Dermis microvascular lymphatic vessel endothelial cell (primary cell): ENCODE results near the gene ACOXL. TPM values are rescaled to one million over a fixed set of nuclear protein-coding genes. Genes with fewer than 3 reads are reported as not detected.

Source experiments
- DNase-seq, 2 donors: peaks; one replicate each; pipeline versions ENCODE4 v3.0.0 to v3.0.0-alpha.2; 2010; ENCODE audit warnings: low read depth in 2 of 2
- total RNA-seq: library from RNA; depleted of rRNA; stranded (reverse); fragments of >200 nt; gene quantifications from 2 replicates; pipeline ENCODE4 v1.2.1, GENCODE V29; 2014

Gene ACOXL
- total RNA-seq, 1 donor from 2014 or later, result not detected

- no peak for DNase-seq
Measured at GRCh38 chr2:111111101-111111755, 378.9 kb downstream of the ACOXL start.

DNA sequence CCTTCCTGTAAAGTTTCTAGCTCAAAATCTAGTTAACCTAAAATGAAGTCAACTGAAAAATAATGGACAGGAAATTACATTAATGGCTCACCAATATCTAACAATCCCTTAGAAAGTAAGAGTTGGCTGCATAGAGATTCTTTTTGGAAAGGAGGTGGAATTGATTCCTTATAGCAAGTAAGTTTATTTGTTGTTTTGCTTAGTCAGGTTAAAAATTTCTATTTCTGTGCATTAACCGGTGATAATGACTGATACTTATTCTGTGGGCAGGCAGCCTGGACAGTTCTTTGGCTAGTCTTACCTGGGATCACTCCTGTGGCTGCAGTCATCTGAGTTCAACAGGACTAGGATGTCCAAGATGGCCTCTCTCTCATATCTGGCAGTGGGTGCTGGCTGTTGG, 381.5 kb downstream of the ACOXL start:
- no peak for DNase-seq

DNA sequence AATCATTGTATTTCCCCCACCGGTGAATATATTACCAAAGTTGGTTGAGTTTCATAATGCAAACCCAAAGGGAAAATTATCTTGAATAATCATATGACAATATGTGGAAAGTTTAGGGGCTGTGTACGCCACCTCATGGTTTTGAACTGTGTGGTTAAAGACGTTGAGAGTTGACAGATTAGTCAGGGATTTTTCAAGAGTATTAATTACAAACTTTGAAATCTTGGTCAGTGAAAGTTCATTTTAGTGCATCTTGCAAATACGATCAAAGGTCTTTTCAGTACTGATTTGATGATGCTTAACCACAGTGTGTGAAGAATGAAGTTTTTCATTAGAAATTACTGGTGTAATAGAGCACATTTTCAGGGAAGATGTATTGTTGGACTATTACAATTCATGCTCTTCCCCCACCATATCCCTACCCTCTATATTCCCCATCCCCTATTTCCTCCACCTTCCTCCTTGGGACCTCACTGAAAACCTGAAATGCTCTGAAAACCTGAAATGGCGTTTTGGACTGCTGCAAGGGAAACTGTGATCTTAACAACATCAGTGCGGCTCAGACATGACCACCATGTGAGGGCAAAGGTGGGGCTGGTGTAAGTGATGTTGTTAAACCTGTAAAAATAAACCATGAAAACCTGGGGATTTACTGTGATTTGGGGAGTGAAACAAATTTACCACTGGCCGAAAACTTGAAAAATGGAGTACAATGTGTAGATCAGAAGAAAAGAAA, 383.8 kb downstream of the ACOXL start:
- no peak for DNase-seq

DNA sequence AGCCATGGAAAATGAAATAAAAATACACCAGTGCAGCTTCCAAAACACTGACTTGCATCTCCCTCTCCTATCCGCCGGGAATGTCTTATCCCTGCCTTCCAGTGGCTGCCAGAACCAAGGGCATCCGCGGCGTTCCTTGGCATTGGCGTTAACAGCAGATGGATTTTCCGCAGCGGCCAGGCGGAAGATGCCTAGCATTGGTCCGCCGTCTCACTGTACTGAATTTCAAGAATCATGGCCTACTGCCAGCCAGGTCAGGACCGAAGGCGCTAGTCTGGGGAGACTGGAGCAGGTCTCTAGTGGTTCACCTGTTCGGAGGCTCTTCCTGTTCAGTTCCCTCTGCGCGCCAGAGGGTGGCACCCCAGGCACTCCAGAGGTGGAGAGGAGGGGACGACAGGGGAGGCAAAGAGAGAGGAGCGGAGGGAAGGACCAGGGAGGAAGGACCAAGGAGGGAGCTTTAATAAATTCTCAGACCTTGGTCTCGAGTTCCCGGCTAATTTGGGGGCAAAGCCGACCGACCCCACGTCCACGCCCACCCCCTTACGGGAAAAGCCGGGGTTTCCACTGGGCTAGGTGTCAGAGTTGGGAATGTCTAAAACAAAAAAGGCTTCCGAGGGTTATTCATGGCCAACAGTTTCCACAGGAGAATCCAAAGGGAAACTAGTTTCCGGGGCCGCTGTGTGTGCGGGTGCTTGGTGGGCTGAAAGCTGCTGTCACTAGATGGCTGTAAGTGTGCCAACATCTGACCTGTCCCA, 384.6 kb downstream of the ACOXL start:
- DNase-seq, result peak in 1 of 2 donors; percentile 73

GRCh38 chr2:111117598-111118480, 385.5 kb downstream of the ACOXL start:
- DNase-seq, result peak in 1 of 2 donors; percentile 55

DNA sequence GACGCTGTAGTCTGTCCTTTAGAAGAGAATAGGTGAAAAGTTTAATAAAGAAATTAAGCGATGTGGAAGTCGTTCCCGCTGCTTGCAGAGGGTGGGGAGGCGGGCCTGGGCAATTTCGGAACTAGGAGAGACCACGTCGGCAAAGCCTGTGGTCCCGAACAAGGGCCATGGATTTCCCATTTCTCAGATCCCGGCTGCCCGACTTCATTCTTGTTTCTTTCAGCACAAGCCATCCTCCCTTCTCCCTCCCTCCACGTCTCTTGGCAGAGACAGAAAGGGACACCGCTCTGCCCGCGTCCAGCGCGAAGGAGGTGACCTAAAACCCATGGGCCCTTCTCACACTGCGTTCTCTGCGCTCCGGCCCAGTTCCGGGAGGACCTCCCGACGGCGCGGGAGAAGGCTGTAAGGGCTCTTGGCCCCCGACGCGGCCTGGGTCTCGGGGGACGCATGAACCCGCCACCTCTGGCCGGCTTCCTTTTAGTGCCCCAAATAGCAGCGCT, 386.2 kb downstream of the ACOXL start:
- no peak for DNase-seq

GRCh38 chr2:111118981-111119821, 386.8 kb downstream of the ACOXL start:
- DNase-seq, result no peak

DNA sequence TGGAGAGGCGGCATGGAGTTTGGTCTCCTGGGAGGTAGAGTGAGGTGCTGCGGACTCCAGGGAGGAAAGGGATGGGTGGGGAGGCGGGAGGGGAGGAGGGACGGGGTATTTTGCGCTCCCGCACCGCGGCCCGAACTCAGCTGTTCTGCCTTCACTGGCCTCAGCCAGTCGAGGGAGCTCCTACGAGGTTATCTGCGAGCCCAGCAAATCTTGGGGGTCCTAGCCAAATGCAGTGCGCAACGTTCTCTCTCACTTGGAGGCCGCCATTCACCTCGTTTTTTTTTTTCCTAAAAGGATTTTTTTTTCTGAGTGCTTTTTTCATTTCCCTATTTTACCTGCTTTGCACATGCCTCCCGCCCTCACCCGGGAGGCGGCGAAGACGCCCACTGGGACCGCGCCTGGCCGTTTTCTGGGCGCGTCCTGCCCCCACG, 387.5 kb downstream of the ACOXL start:
- DNase-seq, result no peak

DNA sequence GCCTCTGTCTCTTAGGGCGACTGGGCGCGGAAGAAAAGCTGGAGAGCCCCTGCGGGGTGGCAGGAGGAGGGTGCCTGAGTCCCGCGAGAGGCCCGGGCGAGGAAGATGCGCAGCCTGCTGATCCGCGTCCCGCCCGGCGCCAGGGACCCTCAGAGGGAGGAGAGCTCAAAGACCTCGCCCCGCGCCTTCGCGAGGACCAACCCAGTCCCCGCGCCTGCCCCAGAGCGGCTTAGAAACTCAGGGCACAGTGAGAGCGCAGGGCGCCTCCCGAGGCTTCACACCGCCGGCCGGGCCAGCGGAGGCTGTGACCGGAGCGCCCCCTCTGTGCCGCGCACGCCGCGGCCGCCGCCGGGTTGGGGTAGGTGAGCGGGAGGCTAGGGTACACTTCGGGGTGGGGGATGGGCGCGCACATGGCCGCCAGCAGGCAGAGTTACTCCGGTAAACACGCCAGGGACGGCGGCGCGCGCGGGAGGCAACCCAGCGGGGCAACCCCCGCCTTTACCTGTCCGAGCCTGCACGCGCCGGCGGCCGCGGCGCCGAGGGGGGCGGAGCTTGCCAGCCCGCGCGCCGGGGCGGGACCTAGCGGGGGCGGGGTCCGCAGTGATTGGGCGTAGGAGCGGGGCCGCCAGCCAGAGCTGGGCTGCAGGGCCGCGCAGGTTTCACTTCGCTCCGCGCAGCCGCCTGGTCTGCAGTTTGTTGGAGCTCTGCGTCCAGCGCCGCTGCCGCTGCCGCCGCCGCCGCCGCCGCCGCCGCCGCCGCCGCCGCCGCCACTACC, 388.1 kb downstream of the ACOXL start, which contains the start of gene BCL2L11:
Gene BCL2L11 (plus strand): TSS at position 662 of the 775 bp plus-strand sequence. CDS start 2,832 bp downstream, outside the sequence.
- peak; percentile 81 to 95 for DNase-seq

GRCh38 chr2:111121028-111121827, 388.9 kb downstream of the ACOXL start:
- peak in 1 of 2 donors; percentile 39 for DNase-seq

GRCh38 chr2:111121828-111122630, 389.7 kb downstream of the ACOXL start:
- peak; percentile 72 to 92 for DNase-seq

GRCh38 chr2:111122631-111123421, 390.5 kb downstream of the ACOXL start:
- DNase-seq, result peak; percentile 85 to 93

DNA sequence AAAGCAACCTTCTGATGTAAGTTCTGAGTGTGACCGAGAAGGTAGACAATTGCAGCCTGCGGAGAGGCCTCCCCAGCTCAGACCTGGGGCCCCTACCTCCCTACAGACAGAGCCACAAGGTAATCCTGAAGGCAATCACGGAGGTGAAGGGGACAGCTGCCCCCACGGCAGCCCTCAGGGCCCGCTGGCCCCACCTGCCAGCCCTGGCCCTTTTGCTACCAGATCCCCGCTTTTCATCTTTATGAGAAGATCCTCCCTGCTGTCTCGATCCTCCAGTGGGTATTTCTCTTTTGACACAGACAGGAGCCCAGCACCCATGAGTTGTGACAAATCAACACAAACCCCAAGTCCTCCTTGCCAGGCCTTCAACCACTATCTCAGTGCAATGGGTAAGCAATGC, 391.4 kb downstream of the ACOXL start:
- DNase-seq, result no peak

DNA sequence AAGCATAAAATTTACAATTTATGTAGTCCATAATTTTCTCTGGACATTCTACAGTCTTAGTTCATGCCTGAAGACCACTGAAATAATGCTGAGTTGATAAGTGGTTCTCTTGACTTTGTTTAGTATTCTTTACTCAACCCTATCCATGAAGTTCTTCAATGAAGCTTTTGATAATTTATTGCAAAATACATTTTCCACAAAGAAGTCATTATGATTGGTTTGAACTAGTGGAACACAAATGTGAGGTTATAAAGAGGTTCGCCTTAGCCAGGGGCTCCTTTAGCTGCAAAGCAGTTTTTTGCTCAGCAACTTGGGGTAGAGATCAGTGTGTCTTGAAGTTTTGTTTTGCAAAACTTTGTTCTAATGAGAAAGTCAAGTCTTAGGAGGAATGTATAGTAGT, 394.2 kb downstream of the ACOXL start:
- DNase-seq, result no peak

- no peak for DNase-seq
Measured at GRCh38 chr2:111127351-111127750, 395.0 kb downstream of the ACOXL start.

DNA sequence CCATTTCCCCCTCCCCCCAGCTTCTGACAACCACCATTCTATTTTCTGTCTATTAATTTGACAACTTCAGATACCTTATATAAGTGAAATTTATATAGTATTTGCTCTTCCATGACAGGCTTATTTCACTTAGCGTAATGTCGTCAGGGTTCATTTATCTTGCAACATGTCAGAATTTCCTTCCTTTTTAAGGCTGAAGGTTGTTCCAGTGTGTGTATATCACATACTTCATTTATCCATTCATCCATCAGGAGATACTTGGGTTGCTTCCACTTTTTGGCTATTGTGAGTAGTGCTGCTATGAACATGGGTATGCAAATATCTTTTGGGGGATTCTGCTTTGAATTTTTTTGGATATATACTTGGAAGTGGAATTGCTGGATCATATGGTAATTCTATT, 395.7 kb downstream of the ACOXL start:
- no peak for DNase-seq

DNA sequence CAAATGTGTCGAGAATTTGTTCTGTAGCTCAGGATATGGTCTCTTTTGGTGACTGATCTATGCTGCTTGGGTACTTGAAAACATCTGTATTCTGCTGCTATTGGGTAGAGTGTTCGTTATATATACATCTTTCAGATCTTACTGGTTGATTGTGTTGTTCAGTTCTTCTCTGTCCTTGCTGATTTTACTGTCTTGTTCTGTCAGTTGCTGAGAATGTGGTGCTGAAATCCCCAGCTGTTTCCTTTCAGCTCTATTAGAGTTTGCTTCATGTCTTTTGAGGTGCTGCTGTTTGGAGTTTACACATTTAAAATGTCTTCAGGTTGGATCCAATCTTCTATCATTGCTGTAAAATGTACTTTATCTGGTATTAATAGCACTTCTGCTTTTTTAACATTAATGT, 401.2 kb downstream of the ACOXL start:
- DNase-seq, result no peak
